K562 treated with DMSO at 1 percent for 24 hours (cell line): ENCODE measurements around the gene FAM236D. TPM values are rescaled to one million over a fixed set of nuclear protein-coding genes. Genes with fewer than 3 reads are reported as not detected.

ENCODE experiments used
- total RNA-seq: library from RNA; unstranded; fragments of 300-600 nt; gene quantifications from 2 replicates; pipeline ENCODE4 v1.2.3, GENCODE V29; 2022; ENCODE audit warnings: low read depth; ENCODE audit not compliant: insufficient read depth

FAM236D gene
- not detected in 2 replicates for total RNA-seq

GRCh38 chrX:72808110-72808509 is at the start of gene FAM236D:
TSS of gene FAM236D (minus strand) at chrX:72808210. CDS start at chrX:72808110, 100 bp downstream.

GRCh38 chrX:72782560-72782959 is 25.4 kb downstream of the FAM236D start, which contains the start of gene FAM236B:
TSS of gene FAM236B (minus strand) at chrX:72782660. CDS start at chrX:72782560, 100 bp downstream.

GRCh38 chrX:72776653-72777466 is 31.1 kb downstream of the FAM236D start, which contains the start of gene DMRTC1B:
TSS of gene DMRTC1B (plus strand) at chrX:72776890. CDS start at chrX:72845136, 68,246 bp downstream.

Other genes with a start within 250 kb of the FAM236D start
- 12.5 and 18.4 TPM in 2 replicates for gene HDAC8, start 235.4 kb downstream of the FAM236D start, total RNA-seq
- gene PHKA1, start 93.9 kb downstream of the FAM236D start, total RNA-seq = 7.4 and 7.8 TPM in 2 replicates
- gene DMRTC1B, start 31.3 kb downstream of the FAM236D start, total RNA-seq = 1.1 and 2.2 TPM in 2 replicates
- not detected in 2 replicates for gene FAM236B, start 25.6 kb downstream of the FAM236D start, total RNA-seq
- not detected in 2 replicates for gene FAM236C, start 104.4 kb upstream of the FAM236D start, total RNA-seq
- gene FAM236A, start 130.0 kb upstream of the FAM236D start, total RNA-seq = not detected in 2 replicates
- not detected in 2 replicates for gene DMRTC1, start 135.6 kb upstream of the FAM236D start, total RNA-seq
- gene PABPC1L2B, start 194.7 kb upstream of the FAM236D start, total RNA-seq = not detected in 2 replicates